ENCODE measurements around the gene IFT122. TPM values are rescaled to one million over a fixed set of nuclear protein-coding genes. Genes with fewer than 3 reads are reported as not detected.
"Not testable (repeated sequence)": the region's sequence is repeated elsewhere in the genome, so short reads cannot be mapped to it uniquely, and the experiment has no call there.

IFT122 gene
- total and polyA plus RNA-seq, 3 experiments from 2014 or later = 4.3 to 16.5 (median 16.4) TPM

DNA sequence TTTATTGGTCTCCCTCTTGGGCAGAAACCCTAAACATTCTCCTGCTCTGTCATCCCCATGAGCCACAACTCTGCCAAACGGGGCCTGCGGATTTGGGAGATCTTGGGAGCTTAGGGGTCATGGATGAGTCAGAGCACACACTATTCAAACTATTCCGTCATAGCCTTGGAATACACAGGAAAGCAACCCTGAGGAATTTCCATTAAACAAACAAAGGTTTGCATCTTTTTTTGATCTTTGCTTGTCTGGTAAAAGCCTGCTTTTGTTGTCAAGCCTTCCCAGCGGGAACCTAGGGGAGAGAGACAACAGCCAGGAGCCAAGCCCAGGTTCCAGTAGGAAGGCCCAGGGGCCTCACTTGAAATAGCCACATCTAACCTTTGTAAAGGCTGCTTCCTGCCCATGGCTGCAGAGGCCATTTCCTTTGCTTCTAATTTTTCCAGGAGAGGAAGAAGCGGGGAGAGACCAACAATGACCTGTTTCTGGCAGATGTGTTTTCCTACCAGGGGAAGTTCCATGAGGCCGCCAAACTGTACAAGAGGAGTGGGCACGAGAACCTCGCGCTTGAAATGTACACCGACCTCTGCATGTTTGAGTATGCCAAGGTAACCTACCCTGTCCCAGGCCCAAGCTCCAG lies 55.1 kb downstream of the IFT122 start:
- H3K4me1 Mint-ChIP-seq, POLR2A ChIA-PET, CTCF ChIA-PET: not testable (repeated sequence)

DNA sequence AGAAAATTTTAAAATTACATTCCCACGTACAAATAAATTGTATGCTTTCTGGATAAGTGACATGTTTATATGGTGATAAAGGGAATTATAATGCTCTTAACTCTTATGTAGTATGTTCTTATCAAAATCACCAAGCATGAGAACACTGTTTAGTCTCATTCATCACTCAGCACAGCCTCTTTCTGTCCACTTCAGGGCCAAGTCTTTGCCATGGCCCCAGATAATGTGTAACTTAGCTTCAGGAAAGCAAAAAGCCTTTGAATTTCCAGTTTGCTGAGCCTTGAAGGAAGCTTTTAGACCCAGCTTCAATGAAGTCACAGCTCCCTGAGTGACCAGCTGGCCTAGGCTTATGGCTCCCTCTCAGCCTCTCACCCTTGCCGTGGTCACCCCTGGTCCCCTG lies 57.9 kb downstream of the IFT122 start:
- H3K27me3 ChIP-seq (ENCODE audit: insufficient read depth, low read length, poor library complexity, severe bottlenecking); H3K27ac ChIP-seq (ENCODE audit: low read depth, low read length); DNase-seq; H3K4me1 ChIP-seq (ENCODE audit: insufficient read depth, low read length); POLR2A ChIA-PET; H3K4me3 Mint-ChIP-seq; H3K4me3 ChIP-seq (ENCODE audit: low read length); H3K4me1 Mint-ChIP-seq; H3K9me3 Mint-ChIP-seq; H3K27me3 Mint-ChIP-seq; H3K27ac Mint-ChIP-seq; CTCF ChIA-PET; H3K36me3 ChIP-seq (ENCODE audit: insufficient read depth, low read length); H3K9me3 ChIP-seq (ENCODE audit: low read length): not testable (repeated sequence)
- peaks cover 0 to 26% (median 7%) of the 10 kb centered on the region in 3 donors for H3K36me3 Mint-ChIP-seq

More for the DNA sequence above, 55.1 kb downstream of the IFT122 start:
- H3K27me3 ChIP-seq (ENCODE audit: insufficient read depth, low read length, poor library complexity, severe bottlenecking); H3K9me3 Mint-ChIP-seq; H3K27me3 Mint-ChIP-seq; H3K36me3 ChIP-seq (ENCODE audit: insufficient read depth, low read length); H3K9me3 ChIP-seq (ENCODE audit: low read length); DNase-seq; H3K27ac ChIP-seq (ENCODE audit: low read depth, low read length); H3K4me3 ChIP-seq (ENCODE audit: low read length); H3K4me3 Mint-ChIP-seq; H3K4me1 ChIP-seq (ENCODE audit: insufficient read depth, low read length): not testable (repeated sequence)
- Mint-ChIP-seq H3K27ac (peak overlapping the region in 1 of 8 donors; percentile 37), H3K36me3 (peaks cover 0 to 29% (median 10%) of the 10 kb centered on the region in 3 donors)

GRCh38 chr3:129498603-129499488 lies 58.8 kb downstream of the IFT122 start:
- H3K27ac ChIP-seq (ENCODE audit: low read depth, low read length); H3K4me3 ChIP-seq (ENCODE audit: low read length); H3K4me3 Mint-ChIP-seq; H3K4me1 Mint-ChIP-seq; DNase-seq; CTCF ChIA-PET; H3K27me3 ChIP-seq (ENCODE audit: insufficient read depth, low read length, poor library complexity, severe bottlenecking); H3K36me3 ChIP-seq (ENCODE audit: insufficient read depth, low read length); H3K9me3 ChIP-seq (ENCODE audit: low read length); POLR2A ChIA-PET; H3K9me3 Mint-ChIP-seq; H3K27me3 Mint-ChIP-seq; H3K4me1 ChIP-seq (ENCODE audit: insufficient read depth, low read length): not testable (repeated sequence)
- Mint-ChIP-seq H3K36me3 (peaks cover 0 to 24% (median 5%) of the 10 kb centered on the region in 3 donors), H3K27ac (peak overlapping the region in 1 of 8 donors; percentile 54)

- H3K27me3 Mint-ChIP-seq, H3K4me1 Mint-ChIP-seq: not testable (repeated sequence)
These were observed 59.7 kb downstream of the IFT122 start for GRCh38 chr3:129499604-129500333.

GRCh38 chr3:129500334-129500658 lies 60.3 kb downstream of the IFT122 start:
- Histone ChIP-seq H3K4me3 (ENCODE audit: low read length) (no peak overlapping the region), H3K27me3 (ENCODE audit: insufficient read depth, low read length, poor library complexity, severe bottlenecking) (no peaks in the 10 kb centered on the region), H3K27ac (ENCODE audit: low read depth, low read length) (no peak overlapping the region), H3K9me3 (ENCODE audit: low read length) (no peaks in the 10 kb centered on the region), H3K36me3 (ENCODE audit: insufficient read depth, low read length) (no peaks in the 10 kb centered on the region), H3K4me1 (ENCODE audit: insufficient read depth, low read length) (no peaks in the 10 kb centered on the region)
- H3K9me3 Mint-ChIP-seq = no peaks in the 10 kb centered on the region
- H3K4me3 Mint-ChIP-seq = no peak overlapping the region
- H3K4me1 Mint-ChIP-seq = no peaks in the 10 kb centered on the region
- H3K36me3 Mint-ChIP-seq = peaks cover 0 to 25% (median 6%) of the 10 kb centered on the region in 3 donors
- DNase-seq = no peak
- H3K27me3 Mint-ChIP-seq = no peaks in the 10 kb centered on the region
- H3K27ac Mint-ChIP-seq = no peak overlapping the region
- ChIA-PET POLR2A (no interaction called here), CTCF (interaction anchor here (0.9 kb wide), 1 partner anchor 10 kb away, joined by 4 read pairs; no protein-coding TSS in a partner anchor)

More at GRCh38 chr3:129499604-129500333, 59.7 kb downstream of the IFT122 start:
- POLR2A ChIA-PET; H3K9me3 Mint-ChIP-seq; H3K9me3 ChIP-seq (ENCODE audit: low read length); H3K4me1 ChIP-seq (ENCODE audit: insufficient read depth, low read length); H3K27ac ChIP-seq (ENCODE audit: low read depth, low read length); H3K36me3 ChIP-seq (ENCODE audit: insufficient read depth, low read length); H3K4me3 Mint-ChIP-seq; H3K4me3 ChIP-seq (ENCODE audit: low read length); H3K27me3 ChIP-seq (ENCODE audit: insufficient read depth, low read length, poor library complexity, severe bottlenecking): not testable (repeated sequence)
- Mint-ChIP-seq H3K36me3 (peaks cover 0 to 25% (median 2%) of the 10 kb centered on the region in 3 donors), H3K27ac (peak overlapping the region in 1 of 8 donors; percentile 87)
- DNase-seq = peak in 1 of 5 donors; percentile 8
- CTCF ChIA-PET = interaction anchor here (0.9 kb wide), 1 partner anchor 10 kb away, joined by 4 read pairs; no protein-coding TSS in a partner anchor

GRCh38 chr3:129501630-129502029 lies 61.6 kb downstream of the IFT122 start:
- Histone ChIP-seq H3K4me3 (ENCODE audit: low read length) (no peak overlapping the region), H3K27me3 (ENCODE audit: insufficient read depth, low read length, poor library complexity, severe bottlenecking) (no peaks in the 10 kb centered on the region), H3K36me3 (ENCODE audit: insufficient read depth, low read length) (no peaks in the 10 kb centered on the region), H3K4me1 (ENCODE audit: insufficient read depth, low read length) (no peaks in the 10 kb centered on the region), H3K9me3 (ENCODE audit: low read length) (no peaks in the 10 kb centered on the region), H3K27ac (ENCODE audit: low read depth, low read length) (no peak overlapping the region)
- peaks cover 0 to 26% (median 9%) of the 10 kb centered on the region in 3 donors for H3K36me3 Mint-ChIP-seq
- H3K4me3 Mint-ChIP-seq = no peak overlapping the region
- DNase-seq = no peak
- POLR2A ChIA-PET = no interaction called here
- no peaks in the 10 kb centered on the region for H3K27me3 Mint-ChIP-seq
- no peaks in the 10 kb centered on the region for H3K9me3 Mint-ChIP-seq
- peak overlapping the region in 2 of 8 donors; percentile 71 to 79 for H3K27ac Mint-ChIP-seq
- CTCF ChIA-PET = interaction anchor here (1.4 kb wide), 1 partner anchor 11 kb away, joined by 4 read pairs; no protein-coding TSS in a partner anchor
- H3K4me1 Mint-ChIP-seq = no peaks in the 10 kb centered on the region

- H3K4me1 ChIP-seq (ENCODE audit: insufficient read depth, low read length) = no peaks in the 10 kb centered on the region
- Mint-ChIP-seq H3K36me3 (peaks cover 0 to 30% (median 9%) of the 10 kb centered on the region in 3 donors), H3K27me3 (no peaks in the 10 kb centered on the region), H3K4me3 (no peak overlapping the region), H3K4me1 (no peaks in the 10 kb centered on the region), H3K9me3 (no peaks in the 10 kb centered on the region), H3K27ac (peak overlapping the region in 1 of 8 donors; percentile 26)
- ChIA-PET POLR2A (no interaction called here), CTCF (no interaction called here)
- H3K9me3 ChIP-seq (ENCODE audit: low read length) = no peaks in the 10 kb centered on the region
- H3K36me3 ChIP-seq (ENCODE audit: insufficient read depth, low read length) = no peaks in the 10 kb centered on the region
- no peak overlapping the region for H3K4me3 ChIP-seq (ENCODE audit: low read length)
- H3K27me3 ChIP-seq (ENCODE audit: insufficient read depth, low read length, poor library complexity, severe bottlenecking) = no peaks in the 10 kb centered on the region
- DNase-seq = peak in 1 of 5 donors; percentile 17
- H3K27ac ChIP-seq (ENCODE audit: low read depth, low read length) = no peak overlapping the region
These were observed 62.8 kb downstream of the IFT122 start for GRCh38 chr3:129502641-129503408.
